Measurements from ENCODE around the gene CPNE1.

CPNE1 gene

GRCh38 chr20:35579196-35579595 is 85.5 kb downstream of the CPNE1 start:
- TF ChIP-seq CTCF (IDR thresholded peaks at IDR 0.05), result no peak

- TF ChIP-seq CTCF (IDR thresholded peaks at IDR 0.05), result no peak
These were observed 86.2 kb downstream of the CPNE1 start for GRCh38 chr20:35578469-35578868.

- no peak for TF ChIP-seq CTCF (IDR thresholded peaks at IDR 0.05)
These were observed 87.9 kb downstream of the CPNE1 start for GRCh38 chr20:35576816-35577215.

All from LNCAP (cell line).